H1 (cell line): ENCODE data around the gene TMEM106A. TPM values are rescaled to one million over a fixed set of nuclear protein-coding genes. Genes with fewer than 3 reads are reported as not detected.

Source experiments
- CTCF ChIA-PET: fragments of 300-600 bp; sonication (Branson Sonifier 250); formaldehyde crosslinking; loops from one replicate; lab custom pipeline; 2021; ENCODE audit not compliant: partially characterized antibody; lab: Charles Lee
- POLR2A ChIA-PET: fragments of 300-600 bp; sonication (Branson Sonifier 250); formaldehyde crosslinking; loops from one replicate; lab custom pipeline; 2021; ENCODE audit warnings: inconsistent platforms; ENCODE audit not compliant: partially characterized antibody; lab: Charles Lee
- DNase-seq, 2 experiments: peaks; one replicate each; pipeline versions ENCODE4 v3.0.0 to v3.0.0-alpha.2; 2010 to 2022; ENCODE audit warnings: low spot score in 2 of 2, low read depth in 1 of 2, mixed read lengths in 1 of 2
- FAIRE-seq: peaks from 2 replicates; lab custom pipeline; 2011; peaks lifted over from hg19 to GRCh38; lab: Jason Lieb, UNC
- H2AFZ ChIP-seq: 2 replicates; pipeline ENCODE4 v1.8.1; 2012; ENCODE audit warnings: low read length, inconsistent platforms
- H2AK5ac ChIP-seq: 2 replicates; pipeline ENCODE4 v1.6.1; 2013; ENCODE audit warnings: low read depth, low read length
- H2BK120ac ChIP-seq: replicated peaks from 2 replicates; pipeline ENCODE3; 2013; ENCODE audit warnings: low read depth, low read length, inconsistent platforms
- H2BK12ac ChIP-seq: 2 replicates; pipeline ENCODE4 v1.6.1; 2013; ENCODE audit warnings: low read depth, low read length
- H2BK15ac ChIP-seq: 2 replicates; pipeline ENCODE4 v1.6.1; 2013; ENCODE audit warnings: low read length
- H2BK20ac ChIP-seq: 2 replicates; pipeline ENCODE4 v1.6.1; 2013; ENCODE audit warnings: low read length
- H2BK5ac ChIP-seq: 2 replicates; pipeline ENCODE4 v1.6.1; 2013; ENCODE audit warnings: low read depth, low read length
- H3K14ac ChIP-seq: 2 replicates; pipeline ENCODE4 v1.6.1; 2013; ENCODE audit warnings: inconsistent platforms; ENCODE audit not compliant: insufficient read length
- H3K18ac ChIP-seq: 2 replicates; pipeline ENCODE4 v1.6.1; 2013; ENCODE audit warnings: low read length; ENCODE audit errors: extremely low read depth
- H3K23ac ChIP-seq: 2 replicates; pipeline ENCODE4 v1.6.1; 2013; ENCODE audit warnings: inconsistent platforms; ENCODE audit not compliant: insufficient read length
- H3K23me2 ChIP-seq: 2 replicates; pipeline ENCODE4 v1.6.1; 2013; ENCODE audit warnings: low read depth, low read length
- H3K27ac ChIP-seq: 2 replicates; pipeline ENCODE4 v1.6.1; 2011; ENCODE audit warnings: low read depth, low read length, inconsistent platforms
- H3K27me3 ChIP-seq, 4 experiments: replicated peaks in 1 of 4; 1 replicate in 1 of 4; 2 replicates in 3 of 4; pipeline versions ENCODE4 v1.6.1 to v1.8.1; 2011 to 2013; ENCODE audit warnings: low read length in 3 of 4, mild to moderate bottlenecking in 3 of 4, inconsistent platforms in 2 of 4, mixed read lengths in 2 of 4, moderate library complexity in 1 of 4; ENCODE audit not compliant: control insufficient read depth in 3 of 4, insufficient read depth in 3 of 4; ENCODE audit errors: extremely low read depth in 1 of 4
- H3K36me3 ChIP-seq, 4 experiments: 2 replicates each; pipeline versions ENCODE4 v1.6.1 to v1.8.1; 2011 to 2013; ENCODE audit warnings: mild to moderate bottlenecking in 4 of 4, low read length in 3 of 4, moderate library complexity in 2 of 4, control low read depth in 1 of 4, inconsistent platforms in 1 of 4; ENCODE audit not compliant: insufficient read depth in 4 of 4, control insufficient read depth in 2 of 4
- H3K4ac ChIP-seq: replicated peaks from 2 replicates; pipeline ENCODE3; 2013; ENCODE audit warnings: low read length, low read depth, mixed read lengths, inconsistent platforms; ENCODE audit not compliant: insufficient read length
- H3K4me1 ChIP-seq, 4 experiments: replicated peaks in 1 of 4; 1 replicate in 1 of 4; 2 replicates in 3 of 4; pipeline versions ENCODE4 v1.6.1 to v1.8.1; 2011 to 2013; ENCODE audit warnings: low read length in 3 of 4, inconsistent platforms in 2 of 4, mixed read lengths in 1 of 4; ENCODE audit not compliant: insufficient read depth in 4 of 4, control insufficient read depth in 3 of 4
- H3K4me2 ChIP-seq, 2 experiments: 2 replicates each; pipeline versions ENCODE4 v1.6.1 to v1.8.1; 2011 to 2013; ENCODE audit warnings: low read depth in 2 of 2, low read length in 2 of 2, control low read depth in 1 of 2, inconsistent platforms in 1 of 2, mild to moderate bottlenecking in 1 of 2; ENCODE audit not compliant: insufficient read depth in 1 of 2
- H3K4me3 ChIP-seq, 4 experiments: fragments of 200-600, 300-600 bp in 1 of 4; sonication (generic), shearing (Covaris generic), sonication (Bioruptor Twin) in 1 of 4; 2 replicates each; pipeline versions ENCODE4 v1.5.1 to v1.8.1; 2011 to 2016; ENCODE audit warnings: low read length in 4 of 4, low read depth in 3 of 4, control low read depth in 2 of 4, inconsistent platforms in 2 of 4, mild to moderate bottlenecking in 2 of 4, mixed read lengths in 1 of 4, moderate library complexity in 1 of 4; ENCODE audit not compliant: insufficient read depth in 2 of 4; ENCODE audit errors: extremely low read depth in 1 of 4
- H3K56ac ChIP-seq: replicated peaks from 2 replicates; pipeline ENCODE3; 2013; ENCODE audit warnings: low read depth, mild to moderate bottlenecking, mixed read lengths, low read length, inconsistent platforms; ENCODE audit not compliant: insufficient read length
- H3K79me1 ChIP-seq: 2 replicates; pipeline ENCODE4 v1.6.1; 2013; ENCODE audit warnings: low read depth, low read length, control low read depth
- H3K79me2 ChIP-seq, 2 experiments: 2 replicates each; pipeline versions ENCODE4 v1.6.1 to v1.8.1; 2012 to 2013; ENCODE audit warnings: low read length in 2 of 2, mild to moderate bottlenecking in 2 of 2, inconsistent platforms in 1 of 2; ENCODE audit not compliant: insufficient read depth in 2 of 2, control insufficient read depth in 1 of 2
- H3K9ac ChIP-seq, 4 experiments: replicated peaks in 1 of 4; 1 replicate in 1 of 4; 2 replicates in 3 of 4; pipeline versions ENCODE4 v1.6.1 to v1.8.1; 2011 to 2013; ENCODE audit warnings: low read depth in 3 of 4, low read length in 3 of 4, control low read depth in 2 of 4, mild to moderate bottlenecking in 2 of 4, moderate library complexity in 2 of 4, inconsistent platforms in 1 of 4; ENCODE audit errors: extremely low read depth in 1 of 4
- H3K9me3 ChIP-seq, 2 experiments: 2 replicates each; pipeline versions ENCODE4 v1.6.1 to v1.8.1; 2012 to 2013; ENCODE audit warnings: mild to moderate bottlenecking in 2 of 2, moderate library complexity in 2 of 2, control low read depth in 1 of 2, inconsistent platforms in 1 of 2, low read depth in 1 of 2, low read length in 1 of 2, mixed read lengths in 1 of 2; ENCODE audit not compliant: insufficient read depth in 2 of 2
- H4K20me1 ChIP-seq, 2 experiments: replicated peaks in 1 of 2; 2 replicates each; pipeline versions ENCODE3 to v1.8.1; 2011 to 2013; ENCODE audit warnings: inconsistent platforms in 2 of 2, low read length in 2 of 2, mild to moderate bottlenecking in 1 of 2; ENCODE audit not compliant: insufficient read depth in 2 of 2, control insufficient read depth in 1 of 2
- H4K5ac ChIP-seq: 2 replicates; pipeline ENCODE4 v1.6.1; 2013; ENCODE audit warnings: low read length, low read depth, mixed read lengths, inconsistent platforms; ENCODE audit not compliant: insufficient read length
- H4K8ac ChIP-seq: 2 replicates; pipeline ENCODE4 v1.8.0; 2013; ENCODE audit warnings: mild to moderate bottlenecking, moderate library complexity, low read length, inconsistent platforms; ENCODE audit not compliant: insufficient read depth; ENCODE audit errors: extremely low read depth
- H4K91ac ChIP-seq: replicated peaks from 2 replicates; pipeline ENCODE3; 2013; ENCODE audit warnings: low read length, mixed read lengths, inconsistent platforms; ENCODE audit not compliant: insufficient read length
- CHD2 ChIP-seq: IDR thresholded peaks from 2 replicates; pipeline ENCODE4 v1.6.1; 2012; ENCODE audit warnings: low read length, improper control_type of control experiment
- E2F6 ChIP-seq: IDR thresholded peaks from 2 replicates; pipeline ENCODE4 v1.6.1; 2012; ENCODE audit warnings: inconsistent platforms
- JUN ChIP-seq: IDR thresholded peaks from 2 replicates; pipeline ENCODE4 v1.6.1; 2011; ENCODE audit warnings: low read depth, mild to moderate bottlenecking, improper control_type of control experiment, low read length
- JUND ChIP-seq: IDR thresholded peaks from 2 replicates; pipeline ENCODE4 v1.6.1; 2011; ENCODE audit warnings: mild to moderate bottlenecking, improper control_type of control experiment, low read length
- POLR2A ChIP-seq, 2 experiments: IDR thresholded peaks; 1 replicate in 1 of 2; 2 replicates in 1 of 2; pipeline ENCODE4 v1.6.1; 2011; ENCODE audit warnings: low read depth in 2 of 2, low read length in 2 of 2, mild to moderate bottlenecking in 2 of 2; ENCODE audit errors: control extremely low read depth in 1 of 2
- RNF2 ChIP-seq: fragments of 200-900, 300-1000 bp; sonication (generic); IDR thresholded peaks from 2 replicates; pipeline ENCODE4 v1.7.1; 2016; ENCODE audit warnings: borderline replicate concordance, low read depth, mild to moderate bottlenecking, antibody characterized with exemption, low read length; ENCODE audit not compliant: poor library complexity, severe bottlenecking; ENCODE audit errors: missing control alignments
- SAP30 ChIP-seq: fragments of 300-600 bp; sonication (generic); IDR thresholded peaks from 2 replicates; pipeline ENCODE4 v1.7.1; 2012; ENCODE audit warnings: low read length, moderate library complexity, mild to moderate bottlenecking, inconsistent platforms; ENCODE audit not compliant: insufficient read depth, insufficient replicate concordance
- SIX5 ChIP-seq: IDR thresholded peaks from 2 replicates; pipeline ENCODE4 v1.6.1; 2011; ENCODE audit warnings: mild to moderate bottlenecking, low read depth, low read length
- SP1 ChIP-seq: IDR thresholded peaks from 2 replicates; pipeline ENCODE4 v1.6.1; 2011; ENCODE audit warnings: low read depth, low read length
- TBP ChIP-seq: IDR thresholded peaks from 2 replicates; pipeline ENCODE4 v1.6.1; 2011; ENCODE audit warnings: low read depth, low read length, improper control_type of control experiment
- TCF12 ChIP-seq: IDR thresholded peaks from 2 replicates; pipeline ENCODE4 v1.6.1; 2011; ENCODE audit warnings: low read depth, mild to moderate bottlenecking, low read length
- WGBS, 2 experiments: shearing (Covaris generic) in 1 of 2; methylation state at CpG; one replicate each; pipeline versions ENCODE4 v1.1.6 to v1.1.7; 2013 to 2015; ENCODE audit warnings: low lambda C conversion rate in 2 of 2, mixed read lengths in 2 of 2, inconsistent platforms in 1 of 2, low coverage in 1 of 2, missing lambda C conversion rate in 1 of 2; ENCODE audit not compliant: insufficient replicate concordance in 2 of 2, insufficient coverage in 1 of 2, insufficient read length in 1 of 2; ENCODE audit errors: extremely low coverage in 1 of 2, missing lambda C conversion rate in 1 of 2; 5-methylcytosine and 5-hydroxymethylcytosine counted together
- polyA plus RNA-seq, 7 experiments: library from polyadenylated mRNA; depleted of rRNA in 3 of 7; stranded (reverse) in 5 of 7; unstranded in 2 of 7; fragments of >200 nt in 5 of 7; fragments of 200-250 nt in 2 of 7; gene quantifications; 1 replicate in 5 of 7; 2 replicates in 1 of 7; 4 replicates in 1 of 7; pipeline versions ENCODE4 v1.2.1 to v1.2.3, GENCODE V29; 2011 to 2013; ENCODE audit warnings: missing spikeins in 2 of 7, mixed read lengths in 2 of 7
- total RNA-seq: library from RNA; stranded (reverse); fragmentation: NEBNext Ultra II Directional; extraction: Animal tissue kit (Norgen Biotek cat#: 25700); gene quantifications from 2 replicates; pipeline ENCODE4 v1.2.1, GENCODE V29; 2021

The TMEM106A gene
- total and polyA plus RNA-seq, 2 of the 8 experiments (the other 6 are each of a cell fraction or from before 2014, with no cell fraction given), result 3.2 to 5.4 TPM

- Histone ChIP-seq H2BK120ac (no peak overlapping the region), H3K79me1 (no peaks in the 10 kb centered on the region), H3K9ac (no peak overlapping the region), H3K23me2 (no peaks in the 10 kb centered on the region), H3K36me3 (peaks cover 0 to 2% (median 0%) of the 10 kb centered on the region in 4 experiments; a peak in 1 of 8 replicates), H2BK20ac (no peak overlapping the region), H3K18ac (no peak overlapping the region), H3K23ac (no peak overlapping the region), H3K27me3 (peaks cover 0 to 2% (median 0%) of the 10 kb centered on the region in 4 experiments; a peak in 1 of 7 replicates), H3K9me3 (no peaks in the 10 kb centered on the region; a peak in 1 of 4 replicates), H3K79me2 (no peaks in the 10 kb centered on the region), H4K91ac (no peak overlapping the region), H3K4me3 (no peak overlapping the region), H4K8ac (no peak overlapping the region), H2AFZ (no peak overlapping the region), H3K4me1 (peaks cover 0 to 2% (median 0%) of the 10 kb centered on the region in 4 experiments; a peak in 1 of 7 replicates), H4K20me1 (no peaks in the 10 kb centered on the region), H2AK5ac (no peak overlapping the region), H3K4me2 (no peak overlapping the region), H2BK12ac (no peak overlapping the region), H3K4ac (no peak overlapping the region), H2BK5ac (no peak overlapping the region), H3K14ac (no peak overlapping the region), H3K27ac (no peak overlapping the region), H4K5ac (no peak overlapping the region), H2BK15ac (no peak overlapping the region), H3K56ac (no peak overlapping the region)
- DNase-seq (no peak), FAIRE-seq (no peak)
- WGBS, 2 experiments, result 94% methylated on average over 2 of the region's 2 CpGs; no CpG with 5 or more reads in 1 of the 2 experiments
- POLR2A ChIA-PET, result interaction anchor here (0.7 to 10.3 kb wide), 3 partner anchors 99 to 308 kb away, joined by 3 to 123 read pairs (median 4); partner anchors contain the start of gene RPL27
- CTCF ChIA-PET, result interaction anchor here (0.6 to 1.5 kb wide), 5 partner anchors 46 to 92 kb away, joined by 3 to 7 read pairs (median 3); no protein-coding TSS in a partner anchor
- TF ChIP-seq RNF2 (no peak), POLR2A (IDR thresholded peaks at IDR 0.05; ENCODE audit: control extremely low read depth in 1 of 2, low read depth in 2 of 2, low read length in 2 of 2) (no peak), SIX5 (no peak), JUN (no peak), TBP (no peak), JUND (no peak), TCF12 (no peak), CHD2 (no peak), E2F6 (no peak), SAP30 (no peak), SP1 (no peak)
These were observed 6.0 kb downstream of the TMEM106A start for GRCh38 chr17:43217614-43218087.
